A549 (cell line): ENCODE measurements around the gene MEI4. TPM values are rescaled to one million over a fixed set of nuclear protein-coding genes. Genes with fewer than 3 reads are reported as not detected.

Experiments used
- ATAC-seq, 2 experiments: fragments of 200-7000 bp in 1 of 2; fragments of >200 bp in 1 of 2; cut with Nextera tagmentation in 1 of 2; cut with Tn5 transposase in 1 of 2; 3 replicates each; pipeline versions ENCODE4 v1.8.0 to v1.9.1; 2018 to 2020; ENCODE audit warnings: mild to moderate bottlenecking in 1 of 2, moderate library complexity in 1 of 2
- CTCF ChIA-PET: fragments of 300-600 bp; sonication (Branson Sonifier 250); formaldehyde crosslinking; extraction: SDS; loops from one replicate; lab custom pipeline; 2021; ENCODE audit warnings: antibody characterized with exemption, inconsistent platforms; lab: Yijun Ruan, JAX
- POLR2A ChIA-PET: fragments of 350-600 bp; formaldehyde crosslinking; extraction: SDS; loops from one replicate; lab custom pipeline; 2021; ENCODE audit warnings: antibody characterized with exemption, inconsistent platforms; lab: Yijun Ruan, JAX
- DNase-seq, 2 experiments: peaks; one replicate each; pipeline versions ENCODE4 v3.0.0 to v3.0.0-alpha.2; 2011 to 2016; ENCODE audit warnings: low read depth in 1 of 2, low spot score in 1 of 2
- FAIRE-seq: peaks from 2 replicates; lab custom pipeline; 2011; peaks lifted over from hg19 to GRCh38; lab: Jason Lieb, UNC
- H3K27ac ChIP-seq, 2 experiments: fragments of >200 bp; sonication (Bioruptor Twin); formaldehyde crosslinking; 3 replicates each; pipeline ENCODE4 v1.5.1; 2016 to 2017
- H3K4me1 ChIP-seq: fragments of >200 bp; sonication (Bioruptor Twin); formaldehyde crosslinking; 3 replicates; pipeline ENCODE4 v1.6.1; 2016
- H3K4me2 ChIP-seq: fragments of >200 bp; sonication (Bioruptor Twin); formaldehyde crosslinking; 3 replicates; pipeline ENCODE4 v1.6.1; 2016
- H3K4me3 ChIP-seq: fragments of >200 bp; sonication (Bioruptor Twin); formaldehyde crosslinking; 3 replicates; pipeline ENCODE4 v1.5.1; 2016
- H3K9me3 ChIP-seq: fragments of >200 bp; sonication (Bioruptor Twin); formaldehyde crosslinking; 3 replicates; pipeline ENCODE4 v1.6.1; 2016
- EHMT2 ChIP-seq: fragments of 200-600 bp; sonication (generic); IDR thresholded peaks from 2 replicates; pipeline ENCODE4 v1.6.1; 2016; ENCODE audit warnings: antibody characterized with exemption, low read depth, mild to moderate bottlenecking, moderate library complexity
- FOSB ChIP-seq: fragments of 250-450 bp; sonication (Bioruptor Pico); IDR thresholded peaks from 2 replicates; pipeline ENCODE4 v1.5.0; 2020; ENCODE audit warnings: mild to moderate bottlenecking, moderate library complexity
- MAFK ChIP-seq: fragments of 450-650 bp; IDR thresholded peaks from 2 replicates; pipeline ENCODE4 v1.6.1; 2014; ENCODE audit not compliant: partially characterized antibody
- NFE2L2 ChIP-seq: fragments of 150-350 bp; conservative IDR thresholded peaks from 2 replicates; pipeline ENCODE4 v1.6.1; 2014; ENCODE audit warnings: low read length
- NR3C1 ChIP-seq: fragments of >200 bp; sonication (Bioruptor Twin); formaldehyde crosslinking; IDR thresholded peaks from 3 replicates; pipeline ENCODE4 v1.6.1; 2017
- TP53 ChIP-seq: fragments of 250-450 bp; sonication (Bioruptor Pico); IDR thresholded peaks from 2 replicates; pipeline ENCODE4 v1.5.0; 2021; ENCODE audit warnings: mild to moderate bottlenecking, moderate library complexity
- ZFP36 ChIP-seq: fragments of 450-650 bp; IDR thresholded peaks from 2 replicates; pipeline ENCODE4 v1.6.1; 2014; ENCODE audit warnings: borderline replicate concordance; ENCODE audit not compliant: partially characterized antibody
- polyA plus RNA-seq, 4 experiments: library from polyadenylated mRNA; depleted of rRNA in 3 of 4; stranded (reverse); fragments of >200 nt; fragmentation: RNase III in 1 of 4; extraction: RNeasy Plus Mini Kit Qiagen cat#74134 plus additional on column Dnase treatment in 1 of 4; gene quantifications; 2 replicates in 3 of 4; 3 replicates in 1 of 4; pipeline ENCODE4 v1.2.3, GENCODE V29; 2011 to 2017

The MEI4 gene
- polyA plus RNA-seq, 2 of the 4 experiments (the other 2 are of a cell fraction) = not detected

DNA sequence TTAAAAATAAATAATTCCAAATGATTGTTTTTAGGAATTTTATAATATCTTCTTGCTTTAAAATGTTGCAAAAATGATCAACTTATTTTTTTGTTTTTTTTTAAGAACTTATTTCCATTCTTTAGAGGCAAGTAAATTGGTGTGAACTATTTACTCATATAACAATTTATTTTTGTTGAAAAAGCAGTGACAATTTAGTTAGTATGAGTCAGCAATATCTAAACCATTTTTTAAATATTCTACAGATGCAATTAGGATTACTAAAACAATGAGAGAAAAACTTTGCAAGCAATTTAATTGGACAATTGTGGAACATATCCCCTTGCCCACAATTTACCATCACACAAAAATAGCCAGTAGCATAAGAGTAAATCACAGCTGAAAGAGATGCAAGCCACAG, 319.5 kb downstream of the MEI4 start:
- Histone ChIP-seq H3K9me3 (no peaks in the 10 kb centered on the region), H3K4me1 (no peaks in the 10 kb centered on the region), H3K4me3 (no peak overlapping the region), H3K4me2 (no peak overlapping the region), H3K27ac (no peak overlapping the region)
- ATAC-seq (no peak), FAIRE-seq (no peak), DNase-seq (no peak)
- TF ChIP-seq EHMT2 = no peak
- peak; percentile 1 for TF ChIP-seq MAFK
- TF ChIP-seq ZFP36 = no peak
- no peak for TF ChIP-seq FOSB (CRISPR knock-in tag)
- no peak for TF ChIP-seq NR3C1
- no peak for TF ChIP-seq TP53 (CRISPR knock-in tag)
- TF ChIP-seq NFE2L2 = no peak
- ChIA-PET POLR2A (no interaction called here), CTCF (no interaction called here)

Other genes starting within 250 kb of the MEI4 start
- gene HTR1B, start 189.5 kb upstream of the MEI4 start, polyA plus RNA-seq (2011; rRNA removed) = 0.12 and 0.26 TPM in 2 replicates
- gene HTR1B, start 189.5 kb upstream of the MEI4 start, polyA plus RNA-seq (2017; fragmentation: RNase III; extraction: RNeasy Plus Mini Kit Qiagen cat#74134 plus additional on column Dnase treatment) = not detected in 3 replicates